Stimulated activated CD8-positive, alpha-beta memory T cell treated with anti-CD3 and anti-CD28 coated beads, Interleukin-15, amount 100 ng/mL, for 24 hours (primary cell): ENCODE results near the gene MEX3D.
"Not testable (repeated sequence)": the region's sequence is repeated elsewhere in the genome, so short reads cannot be mapped to it uniquely, and the experiment has no call there.

Experiments
- DNase-seq: peaks from one replicate; pipeline ENCODE4 v3.0.0-alpha.2; 2020; ENCODE audit warnings: low read depth

The MEX3D gene

DNA sequence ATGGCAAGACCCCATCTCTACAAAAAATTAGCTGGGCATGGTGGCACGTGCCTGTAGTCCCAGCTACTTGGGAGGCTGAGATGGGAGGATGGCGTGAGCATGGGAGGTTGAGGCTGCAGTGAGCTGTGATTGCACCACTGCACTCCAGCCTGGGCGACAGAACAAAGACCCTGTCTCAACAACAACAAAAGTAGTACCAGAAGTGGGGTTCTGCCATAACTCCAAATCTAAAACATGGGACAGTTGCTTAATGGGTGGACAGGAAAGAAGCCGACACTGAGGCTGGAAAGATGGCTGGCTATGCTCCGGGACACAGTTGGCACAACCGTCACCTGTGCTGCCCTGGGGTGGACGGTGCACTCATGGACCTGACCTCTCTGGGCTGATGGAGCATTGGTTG lies 32.4 kb downstream of the MEX3D start:
- DNase-seq: not testable (repeated sequence)

GRCh38 chr19:1534972-1535371 lies 33.2 kb downstream of the MEX3D start:
- DNase-seq: no peak

DNA sequence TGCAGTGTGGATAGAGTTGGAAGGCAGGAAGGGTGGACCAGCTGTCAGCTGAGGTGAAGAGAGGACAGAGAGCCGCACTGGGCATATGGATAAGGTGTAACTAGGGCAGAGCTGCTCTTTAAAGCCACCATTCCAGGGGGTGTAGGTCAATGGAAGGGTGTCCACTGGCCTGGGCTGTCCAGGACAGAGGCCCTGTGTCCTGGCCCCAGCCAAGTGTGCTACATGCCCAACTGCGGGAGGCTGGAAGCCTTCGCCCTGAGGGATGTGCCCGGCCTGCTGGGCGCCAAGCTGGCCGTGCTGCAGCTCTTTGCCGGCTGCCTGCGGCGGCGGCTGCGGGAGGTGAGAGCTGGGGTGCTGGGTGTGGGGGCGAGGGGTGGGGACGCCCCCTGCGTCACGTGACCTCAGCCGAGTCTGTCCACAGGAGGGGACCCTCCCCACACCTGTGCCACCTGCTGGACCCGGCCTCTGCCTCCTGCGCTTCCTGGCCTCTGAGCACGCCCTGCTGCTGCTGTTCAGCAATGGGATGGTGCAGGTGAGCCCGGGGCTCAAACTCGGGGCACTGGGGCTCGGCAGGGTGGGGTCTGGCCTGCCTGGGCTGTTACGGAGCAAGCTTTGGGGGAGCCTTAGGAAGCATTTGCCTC lies 34.5 kb downstream of the MEX3D start:
- no peak for DNase-seq

DNA sequence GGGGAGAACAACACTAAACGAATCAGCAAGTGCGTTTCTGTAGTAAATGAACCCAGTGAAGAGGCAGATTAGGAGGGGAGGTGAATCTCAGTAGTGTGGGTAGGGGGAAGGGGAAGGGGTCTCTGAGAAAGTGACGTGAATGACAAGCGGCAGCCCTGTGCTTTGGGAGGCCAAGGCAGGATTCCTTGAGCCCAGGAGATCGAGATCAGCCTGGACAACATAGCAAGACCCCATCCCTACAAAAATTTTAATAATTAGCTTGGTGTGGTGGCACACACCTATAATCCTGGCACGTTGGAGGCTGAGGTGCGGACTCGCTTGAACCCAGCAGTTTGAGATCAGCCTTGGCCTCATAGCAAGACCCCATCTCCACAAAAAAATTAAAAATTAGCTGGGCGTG lies 36.1 kb downstream of the MEX3D start:
- DNase-seq: no peak

DNA sequence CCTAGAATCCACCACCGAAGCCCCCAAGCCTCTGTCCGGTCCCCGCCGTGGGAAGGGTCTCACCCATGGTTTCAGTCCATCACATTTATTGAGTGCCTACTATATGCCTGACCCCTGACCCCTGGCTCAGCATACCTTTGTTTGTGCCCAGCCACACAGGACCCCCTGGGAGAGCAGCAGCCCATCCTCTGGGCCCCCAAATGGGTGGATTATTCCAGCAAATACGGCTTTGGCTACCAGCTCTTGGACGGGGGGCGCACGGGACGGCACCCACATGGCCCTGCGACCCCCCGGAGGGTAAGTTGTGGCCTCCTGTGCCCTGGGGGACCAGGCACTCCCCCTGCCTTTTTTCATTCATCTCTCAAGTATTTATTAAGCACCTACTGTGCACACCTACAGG lies 36.5 kb downstream of the MEX3D start:
- no peak for DNase-seq

GRCh38 chr19:1530856-1531255 lies 37.3 kb downstream of the MEX3D start:
- DNase-seq: not testable (repeated sequence)

GRCh38 chr19:1529430-1529816 lies 38.7 kb downstream of the MEX3D start:
- DNase-seq: no peak

DNA sequence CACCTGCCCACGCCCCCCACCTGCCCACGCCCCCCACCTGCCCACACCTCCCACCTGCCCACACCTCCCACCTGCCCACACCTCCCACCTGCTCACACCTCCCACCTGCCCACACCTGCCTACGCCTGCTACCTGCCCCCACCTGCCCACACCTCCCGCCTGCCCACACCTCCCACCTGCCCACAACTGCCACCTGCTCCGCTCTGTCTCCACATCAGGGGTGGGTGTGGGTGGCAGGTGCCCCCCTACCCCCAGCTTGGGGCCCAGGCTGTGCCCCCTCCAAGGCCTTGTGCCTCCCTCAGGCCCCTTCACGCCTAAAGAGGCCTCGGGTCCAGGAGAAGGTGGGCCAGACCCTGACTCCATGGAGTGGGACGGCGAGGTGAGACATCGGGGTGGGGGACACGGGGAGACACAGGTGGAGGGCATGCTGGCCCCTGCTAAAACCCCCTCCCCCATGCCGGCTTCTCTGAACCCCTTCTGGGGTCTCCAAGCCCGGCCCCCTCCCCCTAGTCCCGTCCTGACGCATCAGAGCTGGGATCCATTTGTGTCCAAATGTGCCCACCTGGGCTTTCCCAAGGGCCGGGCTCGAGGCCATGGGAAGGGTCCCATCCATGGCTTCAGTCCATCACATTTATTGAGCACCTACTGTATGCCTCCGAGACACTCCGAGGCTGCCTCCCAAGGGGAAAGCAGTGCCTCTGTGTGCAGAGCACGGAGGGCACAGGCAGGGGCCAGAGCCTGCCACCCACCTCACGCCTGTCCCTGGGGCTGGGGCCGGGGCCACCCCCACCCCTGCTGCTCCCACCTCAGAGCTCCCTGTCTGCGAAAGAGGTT lies 39.3 kb downstream of the MEX3D start:
- DNase-seq: no peak

GRCh38 chr19:1527650-1528309 lies 40.3 kb downstream of the MEX3D start:
- DNase-seq: no peak

- no peak for DNase-seq
Measured at GRCh38 chr19:1526979-1527649, 41.0 kb downstream of the MEX3D start.

GRCh38 chr19:1526066-1526778 lies 41.9 kb downstream of the MEX3D start:
- no peak for DNase-seq

- DNase-seq: no peak
Measured at GRCh38 chr19:1525343-1525742, 42.8 kb downstream of the MEX3D start.

DNA sequence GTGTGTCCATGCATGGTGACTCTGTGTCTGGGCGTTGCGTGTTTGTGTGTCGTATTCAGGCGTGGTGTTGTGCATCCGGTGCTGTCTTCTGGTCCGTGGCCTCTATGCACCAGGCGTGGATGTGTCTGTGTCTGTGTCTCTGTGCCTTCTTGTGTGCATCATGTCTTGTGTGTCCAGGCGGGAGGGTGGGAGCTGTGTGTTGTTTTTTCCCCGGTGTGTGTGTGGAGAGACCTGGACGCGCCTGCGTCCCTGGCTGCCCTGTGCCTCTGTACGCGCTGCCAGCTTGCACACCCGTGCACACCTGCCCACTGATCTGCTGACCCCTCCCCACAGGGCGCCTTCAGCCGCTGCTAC lies 43.2 kb downstream of the MEX3D start:
- no peak for DNase-seq

- DNase-seq: no peak
Measured at GRCh38 chr19:1524287-1524971, 43.7 kb downstream of the MEX3D start.

DNA sequence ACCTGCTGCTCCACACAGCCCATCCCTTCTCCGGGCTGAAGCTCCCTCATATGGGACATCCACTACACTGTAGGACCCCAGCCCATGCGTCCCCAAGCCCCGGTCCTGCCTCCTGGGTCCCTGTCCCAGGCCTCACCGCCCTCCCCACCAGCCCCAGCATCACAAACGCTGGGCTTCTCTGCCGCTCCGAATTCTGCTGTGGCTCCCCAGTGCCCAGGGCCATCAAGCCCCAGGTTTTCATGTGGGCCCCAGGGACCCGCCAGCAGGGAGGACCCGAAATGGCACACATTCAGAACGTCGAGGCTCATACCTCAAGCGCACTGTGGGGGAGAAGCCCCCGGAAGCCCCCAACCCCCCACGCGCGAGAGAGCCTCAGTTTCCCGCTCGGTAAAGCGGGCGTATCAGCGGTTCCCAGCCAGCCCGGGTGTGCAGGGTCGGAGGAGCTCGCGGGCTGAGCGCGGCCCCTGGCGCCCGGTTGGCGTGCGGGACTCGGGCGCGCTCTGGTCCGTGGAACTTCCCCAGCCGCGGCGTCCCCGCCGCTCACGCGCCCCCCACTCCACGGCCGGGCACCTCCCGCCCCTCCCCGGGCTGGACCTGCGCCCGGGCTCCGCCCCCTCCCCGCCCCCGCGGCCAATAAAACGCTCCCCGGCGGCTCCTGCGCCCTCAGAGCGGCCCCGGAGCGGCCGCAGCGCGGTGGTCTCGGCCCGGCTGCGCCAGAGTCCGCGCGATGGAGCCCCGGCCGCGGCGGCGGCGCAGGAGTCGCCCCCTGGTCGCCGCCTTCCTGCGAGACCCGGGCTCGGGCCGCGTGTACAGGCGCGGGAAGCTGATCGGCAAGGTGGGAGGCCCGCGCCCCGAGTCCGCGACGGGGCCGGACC lies 44.5 kb downstream of the MEX3D start, which contains the start of gene PLK5:
PLK5 (plus strand) TSS at position 666 of the 875 bp plus-strand sequence. CDS start 2,920 bp downstream, outside the sequence.
- no peak for DNase-seq

DNA sequence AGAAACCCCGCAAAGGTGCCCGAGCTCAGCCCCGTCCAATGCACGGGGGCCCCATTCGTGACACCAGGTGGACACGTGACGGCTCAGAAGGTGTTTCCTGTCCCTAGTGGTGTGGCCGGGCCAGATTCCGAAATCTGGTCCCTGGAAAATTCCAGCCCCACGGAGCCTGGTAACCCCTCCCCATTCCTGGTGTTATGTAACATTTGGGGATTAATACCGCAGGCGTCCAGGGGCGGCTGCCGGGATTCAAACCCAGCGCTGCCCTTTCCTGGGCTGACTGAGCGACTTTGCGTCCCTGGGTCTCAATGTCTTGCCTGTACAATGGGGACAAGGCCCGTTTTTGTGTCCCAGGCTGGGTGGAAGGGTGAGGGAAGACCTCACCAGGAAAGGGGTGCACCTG lies 45.3 kb downstream of the MEX3D start:
- no peak for DNase-seq

- DNase-seq: no peak
Measured at GRCh38 chr19:1522061-1522460, 46.1 kb downstream of the MEX3D start.

DNA sequence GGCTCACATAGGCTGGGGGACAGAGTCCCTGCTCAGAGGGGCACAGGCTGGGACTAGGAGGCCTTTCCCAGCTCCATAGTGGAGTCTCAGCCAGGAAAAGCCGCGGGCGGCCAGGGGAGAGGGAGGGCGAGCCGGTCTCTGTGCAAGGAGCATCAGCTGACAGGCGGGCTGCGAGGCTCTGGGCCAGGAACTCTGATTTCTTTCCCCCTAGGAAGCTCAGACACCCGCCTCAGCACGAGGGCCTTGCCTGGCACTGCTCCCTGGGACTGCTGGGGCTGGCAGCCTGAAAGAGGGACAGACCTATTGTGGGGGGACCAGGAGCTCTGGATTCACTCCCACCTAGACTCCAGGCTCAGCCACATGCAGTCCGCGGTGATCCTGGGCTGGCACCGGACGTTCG lies 46.5 kb downstream of the MEX3D start:
- DNase-seq: no peak

- DNase-seq: no peak
Measured at GRCh38 chr19:1520203-1520780, 47.8 kb downstream of the MEX3D start.

DNA sequence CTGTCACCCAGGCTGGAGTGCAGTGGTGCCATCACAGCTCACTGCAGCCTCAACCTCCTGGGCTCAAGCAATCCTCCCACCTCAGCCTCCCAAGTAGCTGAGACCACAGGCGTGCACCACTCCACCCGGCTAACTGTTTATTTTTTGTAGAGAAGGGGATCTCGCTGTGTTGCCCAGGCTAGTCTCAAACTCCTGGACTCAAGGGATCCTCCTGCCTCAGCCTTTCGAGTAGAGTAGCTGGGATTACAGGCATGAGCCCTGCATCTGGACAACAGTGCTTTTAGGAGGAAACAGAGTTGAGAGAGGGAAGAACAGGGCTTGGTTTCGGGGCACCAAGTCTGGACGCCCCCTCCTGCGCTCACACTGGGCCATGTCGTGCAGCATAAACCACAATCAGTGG lies 48.3 kb downstream of the MEX3D start:
- DNase-seq: not testable (repeated sequence)
